Stimulated activated CD8-positive, alpha-beta memory T cell treated with anti-CD3 and anti-CD28 coated beads, Interleukin-7, amount 100 ng/mL, for 48 hours (primary cell): Measurements from ENCODE around the gene SHE.
"Not testable (repeated sequence)": the region's sequence is repeated elsewhere in the genome, so short reads cannot be mapped to it uniquely, and the experiment has no call there.

ENCODE experiments used
- DNase-seq, 2 donors: peaks; one replicate each; pipeline ENCODE4 v3.0.0-alpha.2; 2020; ENCODE audit warnings: low read depth in 1 of 2; ENCODE audit errors: extremely low read depth in 1 of 2

Gene SHE

DNA sequence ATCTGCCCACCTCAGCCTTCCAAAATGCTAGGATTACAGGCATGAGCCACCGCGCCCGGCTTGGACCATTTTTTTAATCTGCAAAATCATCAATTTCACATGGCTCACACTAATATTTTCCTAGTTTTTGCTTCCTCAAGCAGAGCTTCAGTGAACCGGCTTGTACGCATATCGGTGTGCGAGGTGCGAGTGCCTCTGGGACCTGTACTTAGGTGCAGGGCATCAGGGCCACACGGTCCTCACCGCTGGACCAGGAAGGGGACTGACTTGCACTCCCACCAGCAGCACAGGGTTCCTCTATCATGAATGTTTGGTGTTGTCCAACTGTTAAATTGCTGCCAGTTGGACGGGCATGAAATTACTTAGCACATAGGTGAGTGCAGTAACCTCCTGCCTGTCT lies 15.4 kb upstream of the SHE start:
- no peak for DNase-seq

DNA sequence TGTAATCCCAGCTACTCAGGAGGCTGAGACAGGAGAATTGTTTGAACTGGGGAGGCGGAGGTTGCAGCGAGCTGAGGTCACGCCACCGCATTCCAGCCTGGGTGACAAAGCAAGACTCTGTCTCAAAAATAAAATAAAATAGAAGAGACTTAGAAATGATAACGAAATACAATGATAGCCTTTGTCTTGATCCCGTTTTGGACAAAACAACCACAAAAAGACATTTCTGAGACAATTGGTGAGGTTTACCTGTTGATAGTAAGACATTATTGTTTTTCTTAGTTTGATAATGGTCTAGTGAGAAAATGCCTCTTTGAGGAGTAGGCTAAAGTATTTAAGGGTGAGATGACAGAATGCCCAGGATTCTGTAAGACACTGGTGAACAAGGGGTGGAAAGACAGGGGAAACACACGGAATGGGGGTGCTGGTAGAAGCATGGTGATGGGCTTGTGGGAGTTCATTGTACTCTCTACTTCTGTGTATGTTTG lies 11.9 kb upstream of the SHE start:
- DNase-seq, result no peak

DNA sequence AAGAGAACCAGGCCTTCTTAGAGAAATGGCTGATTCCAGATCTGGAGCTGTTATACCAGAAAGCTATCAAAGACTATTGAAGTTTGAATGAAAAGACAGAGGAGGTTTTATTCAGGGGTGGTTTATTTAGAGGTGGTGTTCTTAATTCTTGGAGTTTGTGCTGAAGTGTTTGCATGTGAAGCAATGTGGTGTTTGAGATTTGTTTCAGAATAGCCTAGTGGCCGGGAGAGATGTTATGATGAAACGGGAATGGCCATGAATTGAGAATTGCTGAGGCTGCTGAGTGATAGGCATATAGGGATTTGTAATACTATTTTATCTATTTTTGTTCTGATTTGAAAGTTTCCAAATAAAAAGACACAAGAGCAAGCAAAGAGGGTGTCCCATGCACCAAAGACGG lies 10.5 kb upstream of the SHE start:
- no peak for DNase-seq

DNA sequence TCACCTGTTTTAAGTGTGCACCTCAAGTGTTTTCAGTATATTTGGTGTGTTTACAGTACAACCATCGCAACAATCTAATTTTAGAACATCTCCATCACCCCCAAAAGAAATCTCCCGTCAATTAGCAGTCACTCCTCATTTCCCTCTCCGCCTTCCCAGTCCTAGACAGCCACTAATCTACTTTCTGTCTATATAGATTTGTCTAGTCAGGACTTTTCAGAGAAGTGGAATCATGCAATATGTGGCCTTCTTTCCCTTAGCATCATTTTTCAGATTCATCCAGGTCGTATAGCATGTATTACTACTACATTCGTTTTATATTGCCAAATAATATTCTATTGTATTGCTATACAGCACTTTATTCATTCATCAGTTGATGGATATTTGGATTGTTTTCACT lies 1.7 kb upstream of the SHE start:
- DNase-seq, result no peak

DNA sequence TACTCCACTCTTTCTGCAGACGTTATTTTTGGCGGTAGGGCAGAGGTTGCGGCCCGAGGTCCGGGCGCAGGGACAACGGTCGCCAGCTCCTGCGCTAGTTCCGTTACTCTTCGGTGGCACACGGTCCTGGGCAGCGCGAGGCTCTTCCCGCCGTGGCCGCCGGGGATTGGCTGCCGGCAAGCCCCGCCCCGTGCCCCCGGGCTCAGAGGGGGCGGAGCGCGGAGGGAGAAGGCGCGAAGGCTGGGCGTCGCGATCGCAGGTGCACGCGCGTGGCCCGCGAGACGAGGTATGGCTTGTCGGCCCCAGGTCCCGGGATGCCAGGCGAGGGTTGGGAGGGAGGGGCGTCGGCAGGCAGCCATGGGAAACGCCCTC lies 518 bp upstream of the SHE start:
- DNase-seq, result no peak

DNA sequence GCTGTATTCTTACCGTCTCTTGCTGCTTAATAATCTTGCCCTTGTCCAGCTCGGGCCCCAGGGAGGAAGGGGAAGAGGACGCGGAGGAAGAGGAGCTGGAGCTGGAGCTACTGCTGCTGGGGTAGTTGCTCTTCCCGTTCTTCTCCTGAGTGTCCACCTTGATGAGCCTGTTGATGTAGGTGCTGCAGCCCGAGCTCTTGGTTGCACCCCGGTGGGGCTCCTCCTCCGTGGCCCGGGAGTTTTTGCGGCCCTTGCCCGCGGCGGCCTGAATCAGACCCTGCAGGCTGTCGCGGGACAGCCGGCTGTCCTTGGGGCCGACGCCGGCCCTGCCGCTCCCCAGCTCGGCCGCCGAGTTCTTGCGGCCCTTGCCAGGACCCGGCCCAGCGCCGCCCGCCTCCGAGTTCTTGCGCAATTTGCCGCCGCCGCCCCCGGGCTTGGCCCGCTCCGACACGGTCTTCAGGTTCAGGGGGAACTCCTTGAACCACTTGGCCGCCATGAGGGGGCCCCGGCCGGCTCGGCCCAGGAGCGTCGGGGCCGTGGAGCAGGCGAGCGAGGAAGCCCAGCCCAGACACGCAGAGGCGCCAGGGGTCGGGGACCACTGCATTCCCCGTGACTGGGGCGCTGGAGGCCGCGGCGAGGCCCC lies 668 bp downstream of the SHE start:
- no peak for DNase-seq

DNA sequence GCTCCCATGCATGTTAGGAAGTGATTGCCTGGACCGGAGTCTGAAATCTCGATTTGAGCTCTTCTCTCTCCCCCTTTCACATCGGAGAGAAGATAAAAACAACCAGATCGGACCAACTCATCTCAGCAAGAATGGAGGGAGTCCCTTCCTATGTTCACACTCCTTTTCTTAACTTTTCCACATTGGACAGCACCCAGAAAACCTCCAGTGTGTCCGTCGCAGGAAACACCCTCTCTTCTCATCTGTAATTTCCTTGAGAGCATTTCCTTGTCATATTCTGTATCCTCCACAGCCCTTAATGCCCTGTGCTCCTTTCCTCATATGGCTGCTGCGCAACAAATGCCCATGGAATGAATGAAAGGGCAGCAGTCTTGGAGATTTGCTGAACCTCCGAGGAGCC lies 1.7 kb downstream of the SHE start:
- no peak for DNase-seq

DNA sequence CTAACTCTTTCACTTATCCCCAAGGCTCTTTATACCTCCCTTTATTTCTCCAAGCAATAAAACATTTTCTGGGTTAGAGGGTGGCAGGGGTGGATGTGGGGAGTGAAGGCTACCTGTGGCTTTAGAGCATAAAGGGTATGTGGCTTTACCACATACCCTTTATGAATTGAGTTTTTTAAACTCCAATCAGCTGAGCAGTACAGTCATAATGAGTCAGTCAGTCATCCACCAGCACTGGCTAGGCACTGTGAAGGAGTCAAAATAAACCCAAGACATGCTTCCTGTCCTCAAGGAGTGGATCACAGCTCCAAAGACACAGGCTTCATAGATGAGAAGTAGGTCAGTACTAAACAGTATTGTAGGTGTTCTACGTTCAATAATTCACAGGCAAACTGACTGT lies 2.8 kb downstream of the SHE start:
- DNase-seq, result no peak

DNA sequence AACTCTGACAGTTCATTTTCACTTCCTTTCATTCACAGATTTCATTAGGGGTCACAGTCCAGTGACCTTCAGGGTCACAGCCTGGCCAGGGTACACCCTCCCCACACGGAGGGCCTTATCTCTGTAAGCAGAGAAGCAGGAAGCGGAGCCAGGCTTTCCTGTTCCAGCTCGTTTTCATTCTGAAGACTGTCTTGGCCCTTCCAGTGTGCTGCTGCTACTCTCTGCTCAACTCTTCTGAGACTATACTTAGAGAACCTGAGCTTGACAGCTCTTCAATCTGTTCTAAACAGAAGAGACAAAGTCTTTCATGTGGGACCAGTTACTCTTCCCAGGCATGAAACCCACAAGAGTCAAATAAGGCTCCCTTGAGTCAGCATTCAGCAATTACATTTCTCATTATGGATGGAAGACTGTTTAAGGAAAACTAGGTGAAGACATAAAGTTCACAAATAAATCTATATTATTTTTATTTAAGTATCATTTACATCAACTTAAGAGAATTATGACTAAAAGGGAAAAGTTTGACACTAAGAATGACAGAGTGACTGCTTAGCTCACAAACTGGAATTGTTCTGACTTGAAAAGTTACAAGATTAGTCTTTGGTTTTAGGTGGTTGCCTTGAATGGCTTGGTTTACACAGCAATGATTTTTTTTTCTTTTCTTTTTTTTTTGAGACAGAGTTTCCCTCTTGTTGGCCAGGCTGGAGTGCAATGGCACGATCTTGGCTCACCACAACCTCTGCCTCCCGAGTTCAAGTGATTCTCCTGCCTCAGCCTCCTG lies 5.0 kb downstream of the SHE start:
- no peak for DNase-seq

DNA sequence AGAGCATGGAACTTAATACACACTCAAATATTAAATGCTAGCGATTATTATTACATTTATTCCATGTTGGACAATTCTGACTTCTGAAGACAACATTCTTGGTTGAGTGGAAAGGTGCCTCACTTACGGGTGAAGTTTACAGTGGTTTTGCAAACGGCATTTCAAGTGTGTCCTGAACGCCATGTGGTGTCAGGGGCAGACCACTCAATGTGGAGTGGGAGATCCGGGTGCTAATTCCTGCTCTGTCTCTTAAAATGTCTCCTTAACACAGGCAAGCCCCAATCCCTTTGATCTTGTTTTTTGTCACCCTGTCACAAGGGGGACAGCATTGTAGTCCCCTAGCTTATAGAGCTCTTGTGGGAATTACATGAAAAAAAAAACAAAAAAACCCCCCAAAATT lies 5.8 kb downstream of the SHE start:
- no peak for DNase-seq

DNA sequence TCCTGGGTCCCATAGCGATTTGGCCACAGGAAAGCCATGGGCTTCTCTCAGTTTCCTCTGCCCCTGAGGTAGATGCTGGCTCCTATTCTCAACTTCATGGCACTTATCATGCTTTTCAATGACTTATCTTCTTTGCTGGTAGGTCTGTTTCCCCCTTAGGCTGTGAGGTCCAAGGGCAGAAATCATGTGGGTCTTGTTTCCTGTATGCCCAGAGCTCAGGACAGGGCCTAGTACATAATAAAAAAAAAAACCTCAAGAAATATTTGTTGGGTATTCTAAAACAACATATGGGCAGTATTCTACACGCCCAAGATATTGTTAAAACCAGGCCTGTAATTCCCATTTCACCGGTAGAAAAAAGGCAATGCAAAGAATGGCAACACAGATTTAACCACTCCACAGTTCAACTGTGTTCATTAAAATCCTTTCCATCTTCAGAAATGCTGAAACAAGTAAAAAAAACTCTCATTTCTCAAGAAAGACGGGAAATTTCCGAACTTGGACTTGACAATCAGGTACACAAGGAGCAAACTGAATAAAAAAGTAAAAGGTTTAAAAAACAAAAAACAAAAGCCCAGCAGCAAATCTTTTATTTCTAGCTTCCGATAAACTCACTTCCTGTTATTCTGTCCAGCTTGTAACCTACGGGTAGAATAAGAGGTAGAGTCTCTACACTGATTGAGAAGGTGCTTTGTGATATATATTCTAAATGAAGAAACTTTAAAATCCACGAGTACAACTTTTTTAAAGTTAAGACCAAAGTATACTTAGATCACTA lies 6.5 kb downstream of the SHE start:
- DNase-seq, result no peak

DNA sequence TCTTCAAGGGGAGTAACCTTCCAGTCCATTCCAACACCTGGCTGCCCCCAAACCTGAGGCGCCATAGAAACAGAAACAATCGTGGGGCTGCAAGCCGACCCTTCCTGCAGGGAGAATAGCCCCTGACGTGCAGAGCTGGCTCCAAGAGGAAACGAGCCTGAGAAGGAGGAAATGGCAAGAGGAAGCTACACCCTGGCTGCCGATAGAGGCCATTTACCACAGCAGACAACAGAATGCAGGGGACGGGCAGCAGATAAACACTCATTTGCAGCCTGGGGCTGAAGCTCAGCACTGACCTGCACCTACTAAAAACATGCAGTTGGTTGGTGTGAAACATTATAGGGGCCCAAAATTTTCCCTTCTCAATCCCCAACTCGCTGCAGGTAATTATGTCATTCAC lies 8.9 kb downstream of the SHE start:
- DNase-seq, result no peak

DNA sequence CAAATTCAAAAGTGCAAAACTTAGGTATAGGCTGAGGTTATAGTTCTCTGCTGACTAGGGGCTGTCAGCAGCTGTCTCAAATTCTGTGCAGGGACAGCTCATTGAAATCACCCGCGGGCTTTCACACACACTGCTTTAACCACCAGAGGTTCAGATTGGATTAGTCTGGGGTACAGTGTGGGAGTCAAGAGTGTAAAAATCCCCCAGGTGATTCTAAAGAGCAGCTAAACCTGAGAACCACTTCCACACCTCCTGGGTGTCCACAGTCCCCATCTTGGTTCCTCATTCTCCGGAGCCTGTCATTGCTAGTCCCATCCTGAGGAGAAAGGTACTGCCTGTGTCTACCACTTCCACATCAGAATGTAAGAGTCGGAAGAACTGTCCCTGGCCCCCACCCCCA lies 10.1 kb downstream of the SHE start:
- no peak for DNase-seq

DNA sequence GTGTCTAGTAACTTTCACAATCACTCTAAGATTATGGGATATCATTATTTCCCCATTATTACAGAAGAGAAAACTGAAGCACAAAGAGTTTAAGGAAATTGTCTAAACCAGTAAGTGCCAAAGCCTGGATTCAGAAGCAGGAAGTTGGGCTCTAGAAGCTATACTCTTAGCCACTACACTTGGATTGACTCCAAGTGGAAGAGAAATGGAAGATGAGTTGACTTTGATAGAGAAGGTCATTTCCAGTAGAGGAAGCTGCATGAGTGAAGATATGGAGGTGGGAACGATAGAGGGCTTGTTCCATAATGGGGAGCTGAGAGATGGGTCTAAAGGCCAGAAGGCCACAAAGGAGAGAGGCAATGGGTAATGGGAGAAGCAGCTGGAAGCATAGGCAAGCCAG lies 11.9 kb downstream of the SHE start:
- DNase-seq, result no peak

DNA sequence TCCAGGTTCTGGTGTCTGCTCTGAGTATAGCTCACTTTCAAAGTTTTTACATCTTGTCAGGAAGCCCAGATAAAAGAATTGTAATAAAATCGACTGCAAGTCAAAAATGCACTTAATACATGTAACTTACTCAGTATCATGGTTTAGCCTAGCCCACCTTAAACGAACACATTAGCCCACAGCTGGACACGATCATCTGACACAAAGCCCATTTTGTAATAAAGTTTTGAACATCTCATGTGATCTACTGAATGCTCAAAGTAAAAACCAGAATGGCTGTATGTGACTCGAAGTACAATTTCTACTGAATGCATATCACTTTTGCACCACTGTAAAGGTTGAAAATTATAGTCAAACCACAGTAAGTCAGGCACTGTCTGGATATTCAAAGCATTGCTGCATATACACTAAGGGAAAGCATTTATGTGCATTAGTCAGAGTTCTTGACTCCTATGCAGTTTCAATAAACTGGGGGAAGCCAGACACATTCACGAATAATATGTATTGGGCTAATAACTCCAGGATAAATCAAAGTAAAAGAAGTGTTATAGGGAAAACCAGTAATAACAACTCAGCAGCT lies 12.4 kb downstream of the SHE start:
- DNase-seq, result no peak

DNA sequence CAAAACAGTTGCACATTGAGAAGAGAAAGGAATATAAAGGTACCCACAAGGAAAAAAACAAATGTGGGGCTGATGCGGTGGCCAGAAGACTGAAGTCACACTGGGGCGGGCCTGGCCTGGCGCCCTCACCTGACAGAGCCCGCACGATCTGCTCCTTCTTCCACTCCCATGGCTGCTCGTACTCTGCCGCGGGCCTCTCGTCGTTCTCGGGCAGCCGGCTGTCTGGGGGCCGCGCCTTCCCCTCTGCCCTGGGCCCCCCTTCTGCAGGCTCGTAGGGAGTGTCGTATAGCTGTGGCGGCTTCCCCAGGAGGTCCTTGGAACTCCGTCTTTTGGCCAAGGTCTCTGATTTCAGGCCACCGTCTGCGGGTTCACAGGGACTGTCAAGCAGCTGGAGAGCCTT lies 13.3 kb downstream of the SHE start:
- no peak for DNase-seq

DNA sequence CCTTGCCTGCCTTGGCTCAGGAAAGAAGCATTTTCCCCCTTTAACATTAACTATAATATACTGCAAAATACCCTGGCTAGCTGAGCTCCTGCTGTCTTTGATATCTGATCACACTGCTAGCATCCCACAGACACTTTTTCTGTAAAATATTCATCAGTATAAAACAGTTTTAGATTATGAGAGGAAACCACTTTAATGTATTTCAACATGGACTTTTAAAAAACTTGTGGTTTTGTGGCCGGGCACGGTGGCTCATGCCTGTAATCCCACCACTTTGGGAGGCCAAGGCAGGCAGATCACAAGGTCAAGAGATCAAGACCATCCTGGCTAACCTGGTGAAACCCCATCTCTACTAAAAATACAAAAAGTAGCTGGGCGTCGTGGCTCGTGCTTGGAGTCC lies 15.5 kb downstream of the SHE start:
- not testable (repeated sequence) for DNase-seq

DNA sequence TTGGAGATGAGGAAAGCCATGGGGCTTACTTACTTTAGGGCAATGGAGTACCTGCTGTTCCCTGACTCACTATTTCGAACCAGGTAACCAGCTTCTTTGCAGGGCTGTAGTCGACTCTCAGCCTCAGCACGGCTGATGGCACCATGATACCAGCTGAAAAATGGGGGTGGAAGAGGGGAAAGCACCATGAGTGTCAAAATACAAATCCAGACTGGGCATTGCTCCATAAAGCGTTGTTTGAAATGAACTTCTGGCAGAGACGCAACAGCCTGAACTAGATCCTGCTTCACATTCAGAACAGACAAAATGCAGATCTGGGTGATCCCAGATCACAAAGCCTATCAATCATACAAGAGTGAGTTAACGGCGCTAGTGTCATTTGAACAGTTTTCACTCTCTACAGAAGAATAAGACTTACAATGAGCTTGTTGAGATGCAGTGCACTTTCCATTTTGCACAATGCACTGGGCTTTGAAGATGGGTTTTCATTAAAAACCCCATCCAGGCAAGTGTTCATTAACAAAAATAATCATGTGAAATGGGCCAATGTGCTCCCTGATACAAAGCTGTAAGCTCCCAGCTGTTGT lies 16.2 kb downstream of the SHE start:
- DNase-seq, result no peak

DNA sequence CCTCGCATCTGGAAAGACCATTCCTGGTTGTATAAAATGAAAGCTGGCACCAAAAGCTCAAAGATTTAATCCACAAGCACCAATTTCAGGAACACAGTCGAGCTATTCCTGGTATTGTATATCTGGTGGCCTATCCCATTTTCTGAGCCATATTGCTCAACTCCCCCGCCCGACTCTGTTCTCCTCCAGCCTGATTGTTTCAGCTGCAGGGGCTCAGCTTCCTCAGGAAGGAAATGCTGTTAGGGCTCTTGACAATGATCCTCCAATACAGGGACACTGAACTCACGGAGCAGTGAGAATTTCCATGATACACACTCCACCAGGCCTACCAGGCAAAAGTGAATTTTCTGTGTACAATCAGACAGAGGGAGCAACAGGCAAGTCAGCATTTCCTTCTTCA lies 17.1 kb downstream of the SHE start:
- no peak for DNase-seq

DNA sequence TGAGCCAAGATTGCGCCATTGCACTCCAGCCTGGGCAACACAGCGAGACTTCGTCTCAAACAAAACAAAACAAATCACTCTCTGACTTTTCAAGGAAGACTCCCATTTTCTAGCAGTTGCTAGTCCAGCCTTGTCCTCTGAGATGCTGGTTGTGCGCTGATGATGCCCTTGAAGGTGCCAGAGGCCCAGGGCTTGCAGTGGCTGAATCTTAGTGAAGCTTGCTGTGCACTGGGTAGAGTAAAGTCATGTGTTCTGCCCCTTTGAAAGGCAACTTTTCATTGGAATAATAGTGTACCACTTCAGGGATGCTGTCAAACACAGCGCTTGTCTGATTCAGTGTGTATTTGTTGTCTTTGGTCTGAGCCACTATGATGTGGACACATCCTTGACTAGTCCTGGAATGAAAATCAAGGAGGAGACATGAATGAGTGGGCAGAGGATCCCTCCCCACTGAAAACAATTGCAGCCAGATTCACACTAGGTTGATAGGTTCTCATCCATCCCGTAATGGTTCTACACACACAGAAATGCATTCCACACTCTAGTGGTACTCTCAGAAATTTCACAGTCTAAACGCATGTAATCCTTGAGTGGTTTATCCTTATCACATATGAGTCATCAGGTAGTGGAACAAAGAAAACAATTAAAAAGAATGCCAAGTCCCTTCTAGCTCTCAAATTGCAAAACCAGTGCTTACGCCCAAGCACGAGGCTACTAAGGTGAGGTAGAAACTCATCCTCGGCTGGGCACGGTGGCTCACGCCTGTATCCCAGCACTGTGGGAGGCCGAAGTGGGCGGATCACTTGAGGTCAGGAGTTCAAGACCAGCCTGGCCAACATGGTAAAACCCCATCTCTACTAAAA lies 18.0 kb downstream of the SHE start:
- DNase-seq, result no peak
